Natural killer cell (primary cell): ENCODE measurements around the gene CCDC33. TPM values are rescaled to one million over a fixed set of nuclear protein-coding genes. Genes with fewer than 3 reads are reported as not detected.

Source experiments
- ATAC-seq, 3 donors: fragments of 150-1000 bp in 2 of 3; fragments of 200-7000 bp in 1 of 3; cut with Tn5 transposase; 1 replicate in 1 of 3; 2 replicates in 2 of 3; pipeline ENCODE4 v1.10.0; 2021; ENCODE audit warnings: mild to moderate bottlenecking in 2 of 3, moderate library complexity in 2 of 3
- DNase-seq, 2 donors: peaks; one replicate each; pipeline versions ENCODE4 v3.0.0 to v3.0.0-alpha.2; 2013 to 2021; ENCODE audit warnings: mixed read lengths in 1 of 2
- H3K27ac ChIP-seq: one replicate; pipeline ENCODE4 v1.5.1; 2013; ENCODE audit warnings: mild to moderate bottlenecking, low read length
- H3K27me3 ChIP-seq: one replicate; pipeline ENCODE4 v1.6.1; 2013; ENCODE audit warnings: low read length; ENCODE audit not compliant: control insufficient read depth, insufficient read depth
- H3K36me3 ChIP-seq: one replicate; pipeline ENCODE4 v1.6.1; 2013; ENCODE audit warnings: low read length; ENCODE audit not compliant: control insufficient read depth, insufficient read depth
- H3K4me1 ChIP-seq: one replicate; pipeline ENCODE4 v1.6.1; 2013; ENCODE audit warnings: low read length; ENCODE audit not compliant: control insufficient read depth, insufficient read depth
- H3K4me3 ChIP-seq: one replicate; pipeline ENCODE4 v1.5.1; 2013; ENCODE audit warnings: low read length
- H3K9me3 ChIP-seq: one replicate; pipeline ENCODE4 v1.6.1; 2013; ENCODE audit warnings: low read length; ENCODE audit not compliant: control insufficient read depth, insufficient read depth
- H3K27ac Mint-ChIP-seq, 2 donors: one replicate each; pipeline ENCODE4 v1.8.0; 2022; ENCODE audit warnings: mild to moderate bottlenecking in 2 of 2, mixed read lengths in 2 of 2, moderate library complexity in 1 of 2
- H3K27me3 Mint-ChIP-seq, 2 donors: one replicate each; pipeline ENCODE4 v1.8.0; 2022; ENCODE audit warnings: low read depth in 2 of 2, mixed read lengths in 2 of 2
- H3K36me3 Mint-ChIP-seq: one replicate; pipeline ENCODE4 v1.8.0; 2022; ENCODE audit warnings: mixed read lengths
- H3K4me1 Mint-ChIP-seq, 2 donors: one replicate each; pipeline ENCODE4 v1.8.0; 2022; ENCODE audit warnings: mixed read lengths in 2 of 2
- H3K4me3 Mint-ChIP-seq: one replicate; pipeline ENCODE4 v1.8.0; 2022; ENCODE audit warnings: mild to moderate bottlenecking, moderate library complexity, mixed read lengths
- H3K9me3 Mint-ChIP-seq, 2 donors: one replicate each; pipeline ENCODE4 v1.8.0; 2022; ENCODE audit warnings: mixed read lengths in 2 of 2
- WGBS: methylation state at CpG from one replicate; pipeline ENCODE4 v1.1.7; 2013; ENCODE audit warnings: missing lambda C conversion rate; ENCODE audit not compliant: insufficient coverage; 5-methylcytosine and 5-hydroxymethylcytosine counted together
- intact Hi-C: fragments of 100-400 bp; cut with micrococcal nuclease; formaldehyde crosslinking; loops from one replicate; pipeline ENCODE4 v1.14.2; 2022
- total RNA-seq, 4 donors: library from RNA; stranded (reverse); fragments of 120-200 nt in 1 of 4; gene quantifications; one replicate each; pipeline versions ENCODE4 v1.2.3 to v1.2.4, GENCODE V29; 2013 to 2022
- TF ChIP-seq, protein P1 (sequence below): fragments of 200-600 bp; IDR thresholded peaks from one replicate; pipeline ENCODE4 v1.8.0; 2022; ENCODE audit warnings: antibody characterized with exemption

The CCDC33 gene
- total RNA-seq, 3 donors from 2014 or later (not counting 1 experiment from before 2014, with no cell fraction given), result not detected

DNA sequence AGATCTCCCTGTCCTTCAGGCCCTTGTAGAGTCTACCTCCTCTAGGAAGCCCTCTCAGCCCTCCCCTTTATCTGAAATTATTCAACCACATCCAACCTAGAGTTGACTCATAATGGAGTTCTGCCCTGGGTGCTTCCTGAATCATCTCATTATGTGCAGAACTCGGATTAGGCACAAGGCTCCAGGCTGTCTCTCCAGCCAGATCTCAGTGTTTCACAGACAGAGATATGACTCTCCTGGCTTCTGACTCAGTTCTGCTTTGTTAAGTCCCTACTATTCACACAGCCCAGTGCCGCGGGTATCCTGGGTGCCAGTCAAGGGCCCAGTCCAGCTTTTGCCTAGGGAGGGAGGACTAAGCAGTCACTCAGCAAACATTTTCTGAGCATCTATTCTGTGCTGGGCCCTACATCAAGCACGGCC is 42.8 kb upstream of the CCDC33 start:
- H3K4me1 ChIP-seq, result peaks cover 3% of the 10 kb centered on the region
- no peaks in the 10 kb centered on the region for H3K9me3 ChIP-seq
- H3K4me1 Mint-ChIP-seq, result no peaks in the 10 kb centered on the region
- H3K27me3 Mint-ChIP-seq, result no peaks in the 10 kb centered on the region
- 90% methylated on average over 4 of the region's 4 CpGs for WGBS
- H3K9me3 Mint-ChIP-seq, result no peaks in the 10 kb centered on the region
- no peaks in the 10 kb centered on the region for H3K27me3 ChIP-seq
- no peak overlapping the region for H3K27ac Mint-ChIP-seq
- no peak overlapping the region for H3K4me3 ChIP-seq
- no peaks in the 10 kb centered on the region for H3K36me3 ChIP-seq
- TF ChIP-seq, protein P1, sequence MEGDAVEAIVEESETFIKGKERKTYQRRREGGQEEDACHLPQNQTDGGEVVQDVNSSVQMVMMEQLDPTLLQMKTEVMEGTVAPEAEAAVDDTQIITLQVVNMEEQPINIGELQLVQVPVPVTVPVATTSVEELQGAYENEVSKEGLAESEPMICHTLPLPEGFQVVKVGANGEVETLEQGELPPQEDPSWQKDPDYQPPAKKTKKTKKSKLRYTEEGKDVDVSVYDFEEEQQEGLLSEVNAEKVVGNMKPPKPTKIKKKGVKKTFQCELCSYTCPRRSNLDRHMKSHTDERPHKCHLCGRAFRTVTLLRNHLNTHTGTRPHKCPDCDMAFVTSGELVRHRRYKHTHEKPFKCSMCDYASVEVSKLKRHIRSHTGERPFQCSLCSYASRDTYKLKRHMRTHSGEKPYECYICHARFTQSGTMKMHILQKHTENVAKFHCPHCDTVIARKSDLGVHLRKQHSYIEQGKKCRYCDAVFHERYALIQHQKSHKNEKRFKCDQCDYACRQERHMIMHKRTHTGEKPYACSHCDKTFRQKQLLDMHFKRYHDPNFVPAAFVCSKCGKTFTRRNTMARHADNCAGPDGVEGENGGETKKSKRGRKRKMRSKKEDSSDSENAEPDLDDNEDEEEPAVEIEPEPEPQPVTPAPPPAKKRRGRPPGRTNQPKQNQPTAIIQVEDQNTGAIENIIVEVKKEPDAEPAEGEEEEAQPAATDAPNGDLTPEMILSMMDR, result no peak
- no peaks in the 10 kb centered on the region for H3K36me3 Mint-ChIP-seq
- intact Hi-C loops, result no loop called here
- no peak overlapping the region for H3K27ac ChIP-seq
- no peak for ATAC-seq
- no peak for DNase-seq
- H3K4me3 Mint-ChIP-seq, result no peak overlapping the region

DNA sequence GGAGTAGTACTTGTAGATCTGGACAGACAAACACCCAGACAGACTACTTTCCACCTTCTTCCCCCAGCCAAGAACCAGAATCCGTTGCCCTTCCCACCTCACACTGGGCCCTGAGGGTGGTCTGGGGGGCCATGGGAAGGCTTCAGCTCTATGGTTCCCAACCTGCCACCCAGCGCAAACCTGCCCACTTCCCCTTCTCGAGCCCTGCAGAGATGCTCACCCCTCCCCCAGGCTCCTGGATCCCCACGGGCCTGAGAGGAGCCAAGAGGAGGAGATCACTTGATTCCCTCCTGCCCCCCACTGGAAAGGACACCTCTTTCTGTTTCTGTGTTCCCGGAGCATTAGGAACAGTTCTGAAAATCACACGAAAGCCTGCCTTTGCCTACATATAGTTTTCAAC is 42.2 kb upstream of the CCDC33 start:
- peaks cover 3% of the 10 kb centered on the region for H3K4me1 ChIP-seq
- Mint-ChIP-seq H3K27ac (no peak overlapping the region), H3K36me3 (no peaks in the 10 kb centered on the region), H3K4me1 (no peaks in the 10 kb centered on the region), H3K9me3 (no peaks in the 10 kb centered on the region), H3K4me3 (no peak overlapping the region), H3K27me3 (no peaks in the 10 kb centered on the region)
- DNase-seq (no peak), ATAC-seq (no peak)
- no peaks in the 10 kb centered on the region for H3K36me3 ChIP-seq
- H3K9me3 ChIP-seq, result no peaks in the 10 kb centered on the region
- no peaks in the 10 kb centered on the region for H3K27me3 ChIP-seq
- TF ChIP-seq, protein P1, result no peak
- intact Hi-C loops, result no loop called here
- no peak overlapping the region for H3K27ac ChIP-seq
- 58% methylated on average over 6 of the region's 6 CpGs for WGBS
- no peak overlapping the region for H3K4me3 ChIP-seq

DNA sequence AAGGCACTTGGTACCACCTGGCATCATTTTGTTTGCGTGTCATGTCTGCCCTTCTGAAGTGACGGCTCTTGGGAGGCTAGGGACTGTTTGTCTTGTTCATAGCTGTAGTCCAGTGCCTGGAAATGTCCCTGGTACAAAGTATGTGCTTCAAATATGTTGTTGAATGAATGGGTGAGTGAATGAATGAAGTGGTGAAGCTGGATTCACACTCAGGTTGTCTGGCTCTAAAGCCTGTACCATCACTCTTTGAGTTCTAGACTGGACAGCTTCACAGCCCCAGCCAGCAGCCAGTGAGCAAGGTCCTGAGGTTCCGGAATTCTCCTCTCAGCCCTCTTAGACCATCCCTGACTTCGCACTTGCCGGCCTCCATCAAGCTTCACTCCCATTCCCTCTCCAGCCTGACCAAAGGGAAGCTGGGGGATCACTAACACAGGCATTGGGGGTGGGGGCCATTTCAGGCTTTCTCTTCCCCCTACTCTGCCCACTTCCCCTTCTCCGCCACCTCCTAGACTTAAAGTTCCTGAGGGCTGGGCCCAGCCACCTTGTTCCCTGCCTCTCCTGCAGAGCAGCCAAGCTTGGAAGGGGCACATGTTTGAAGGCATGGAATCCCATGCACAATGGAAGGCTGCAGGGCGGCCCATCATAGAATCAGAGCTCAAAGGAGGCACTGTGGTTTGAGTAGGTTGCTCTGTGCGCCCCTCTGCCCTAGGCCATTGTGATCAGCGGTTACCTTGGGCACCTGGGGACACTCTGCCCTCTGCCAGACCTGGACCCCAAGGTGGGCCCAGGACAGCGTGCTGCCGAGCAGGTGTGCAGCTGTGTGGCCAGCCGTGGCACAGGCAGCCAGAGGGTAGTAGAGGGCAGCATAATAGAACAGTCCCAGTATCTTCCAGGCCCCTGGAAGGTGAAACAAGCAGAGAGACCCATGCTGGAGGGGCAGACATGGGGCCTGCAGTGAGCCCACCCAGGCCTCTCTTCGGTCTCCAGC is 41.3 kb upstream of the CCDC33 start:
- ATAC-seq (no peak), DNase-seq (no peak)
- H3K27ac ChIP-seq, result no peak overlapping the region
- WGBS, result 86% methylated on average over 13 of the region's 13 CpGs
- TF ChIP-seq, protein P1, result no peak
- no peak overlapping the region for H3K4me3 ChIP-seq
- intact Hi-C loops, result no loop called here
- no peaks in the 10 kb centered on the region for H3K9me3 ChIP-seq
- H3K4me3 Mint-ChIP-seq, result no peak overlapping the region
- no peak overlapping the region for H3K27ac Mint-ChIP-seq
- no peaks in the 10 kb centered on the region for H3K4me1 Mint-ChIP-seq
- no peaks in the 10 kb centered on the region for H3K9me3 Mint-ChIP-seq
- H3K4me1 ChIP-seq, result peaks cover 3% of the 10 kb centered on the region
- H3K27me3 ChIP-seq, result no peaks in the 10 kb centered on the region
- no peaks in the 10 kb centered on the region for H3K36me3 Mint-ChIP-seq
- H3K36me3 ChIP-seq, result no peaks in the 10 kb centered on the region
- no peaks in the 10 kb centered on the region for H3K27me3 Mint-ChIP-seq
